NT2/D1 (cell line): ENCODE results near the gene DEF6.

ENCODE experiments used
- YY1 ChIP-seq: IDR thresholded peaks from 2 replicates; pipeline ENCODE4 v1.6.1; 2011; ENCODE audit not compliant: insufficient read length, insufficient read depth
- ZNF274 ChIP-seq: IDR thresholded peaks from 2 replicates; pipeline ENCODE4 v1.6.1; 2011; ENCODE audit warnings: mild to moderate bottlenecking, low read depth, low read length

DNA sequence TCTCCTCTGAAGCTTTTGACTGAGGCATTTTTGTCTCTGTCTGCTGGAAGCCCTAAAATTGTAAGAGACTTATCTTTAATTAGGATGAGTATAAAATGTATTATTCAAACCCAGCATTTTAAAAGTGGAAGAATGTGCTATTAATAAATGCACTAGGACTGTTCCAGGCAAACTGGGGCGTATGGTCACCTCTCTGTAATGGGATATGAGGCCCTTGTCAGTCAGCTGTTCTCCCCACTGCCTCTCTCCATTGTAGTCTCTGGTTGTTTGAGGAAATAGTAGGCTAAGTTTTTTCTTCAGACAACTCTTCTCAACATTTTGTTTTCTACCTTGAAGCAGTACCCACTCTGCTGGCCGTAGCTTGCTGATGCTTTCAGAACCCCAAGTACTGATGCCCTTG is 14.3 kb upstream of the DEF6 start:
- no peak for TF ChIP-seq ZNF274
- no peak for TF ChIP-seq YY1
